ENCODE results near the gene ERC2.

Gene ERC2

GRCh38 chr3:55907616-55908015 is 560.7 kb downstream of the ERC2 start:
- TF ChIP-seq CTCF (IDR thresholded peaks at IDR 0.05; ENCODE audit: low read depth, low read length), result no peak
- H3K4me3 ChIP-seq (ENCODE audit: low read depth, low read length), result no peak overlapping the region

GRCh38 chr3:55906896-55907295 is 561.4 kb downstream of the ERC2 start:
- no peak overlapping the region for H3K4me3 ChIP-seq (ENCODE audit: low read depth, low read length)
- TF ChIP-seq CTCF (IDR thresholded peaks at IDR 0.05; ENCODE audit: low read depth, low read length), result no peak

- H3K4me3 ChIP-seq (ENCODE audit: low read depth, low read length), result no peak overlapping the region
- TF ChIP-seq CTCF (IDR thresholded peaks at IDR 0.05; ENCODE audit: low read depth, low read length), result no peak
Measured at GRCh38 chr3:55904716-55905115, 563.6 kb downstream of the ERC2 start.

- TF ChIP-seq CTCF (IDR thresholded peaks at IDR 0.05; ENCODE audit: low read depth, low read length), result no peak
Measured at GRCh38 chr3:55903680-55904079, 564.6 kb downstream of the ERC2 start.

GRCh38 chr3:55902221-55902900 is 565.9 kb downstream of the ERC2 start:
- no peak for TF ChIP-seq CTCF (IDR thresholded peaks at IDR 0.05; ENCODE audit: low read depth, low read length)

More at GRCh38 chr3:55903680-55904079, 564.6 kb downstream of the ERC2 start:
- H3K4me3 ChIP-seq (ENCODE audit: low read depth, low read length), result no peak overlapping the region

GRCh38 chr3:55899887-55900286 is 568.4 kb downstream of the ERC2 start:
- no peak overlapping the region for H3K4me3 ChIP-seq (ENCODE audit: low read depth, low read length)
- peak; percentile 38 for TF ChIP-seq CTCF (IDR thresholded peaks at IDR 0.05; ENCODE audit: low read depth, low read length)

More at GRCh38 chr3:55902221-55902900, 565.9 kb downstream of the ERC2 start:
- H3K4me3 ChIP-seq (ENCODE audit: low read depth, low read length), result no peak overlapping the region

GRCh38 chr3:55897573-55898224 is 570.6 kb downstream of the ERC2 start:
- TF ChIP-seq CTCF (IDR thresholded peaks at IDR 0.05; ENCODE audit: low read depth, low read length), result 0 out of 2 replicates have a peak, but pooled peaks have one; percentile 39
- H3K4me3 ChIP-seq (ENCODE audit: low read depth, low read length), result no peak overlapping the region

All from WI38 (cell line).